HG02981 (cell line): ENCODE data around the gene MITF.
"Not testable (repeated sequence)": the region's sequence is repeated elsewhere in the genome, so short reads cannot be mapped to it uniquely, and the experiment has no call there.

ENCODE experiments used
- ATAC-seq: cut with Tn5 transposase; IDR thresholded peaks from one replicate; pipeline ENCODE4 v1.9.1; 2021; ENCODE audit warnings: mild to moderate bottlenecking, moderate library complexity; ENCODE audit not compliant: unreplicated experiment

MITF gene

GRCh38 chr3:69902386-69902785 is 163.1 kb downstream of the MITF start:
- no peak for ATAC-seq

- no peak for ATAC-seq
Measured at GRCh38 chr3:69906351-69906966, 167.2 kb downstream of the MITF start.

GRCh38 chr3:69907554-69907953 is 168.3 kb downstream of the MITF start:
- no peak for ATAC-seq

GRCh38 chr3:69909859-69910258 is 170.6 kb downstream of the MITF start:
- ATAC-seq: not testable (repeated sequence)

- ATAC-seq: no peak
Measured at GRCh38 chr3:69913422-69913821, 174.2 kb downstream of the MITF start.

GRCh38 chr3:69914395-69914794 is 175.1 kb downstream of the MITF start:
- ATAC-seq: no peak

DNA sequence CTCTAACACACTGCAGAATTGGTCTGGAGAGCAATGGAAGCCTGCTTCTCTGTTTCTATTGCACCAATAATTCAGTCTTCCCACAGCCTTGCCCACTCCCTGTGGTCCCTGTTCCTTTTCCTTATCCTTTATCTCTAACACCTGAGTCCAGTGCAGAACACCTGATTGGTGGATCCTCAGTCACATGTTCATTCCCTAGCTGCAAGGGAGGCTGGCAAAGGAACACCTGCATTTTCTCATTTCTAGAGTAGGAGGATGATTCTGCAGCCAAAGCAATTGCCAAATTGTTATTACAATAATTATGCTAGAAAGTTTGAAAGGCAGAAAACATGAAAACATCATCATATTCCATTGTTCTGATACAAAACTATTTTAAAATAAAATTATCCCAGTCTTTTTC is 176.5 kb downstream of the MITF start:
- no peak for ATAC-seq

DNA sequence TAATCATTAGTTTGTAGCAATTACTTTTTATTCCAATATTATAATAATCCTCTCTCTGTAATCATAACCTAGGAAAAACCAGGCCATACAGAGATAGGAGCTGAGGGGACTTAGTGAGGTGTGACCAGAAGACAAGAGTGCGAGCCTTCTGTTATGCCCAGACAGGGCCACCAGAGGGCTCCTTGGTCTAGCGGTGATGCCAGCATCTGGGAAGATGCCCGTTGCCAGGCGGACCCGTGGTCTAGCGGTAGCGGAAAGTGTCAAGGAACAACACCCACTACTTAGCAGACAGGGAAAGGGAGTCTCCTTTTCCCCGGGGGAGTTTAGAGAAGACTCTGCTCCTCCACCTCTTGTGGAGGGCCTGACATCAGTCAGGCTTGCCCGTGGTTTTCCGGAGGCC is 180.7 kb downstream of the MITF start:
- ATAC-seq: not testable (repeated sequence)

GRCh38 chr3:69921651-69922050 is 182.4 kb downstream of the MITF start:
- ATAC-seq: no peak

DNA sequence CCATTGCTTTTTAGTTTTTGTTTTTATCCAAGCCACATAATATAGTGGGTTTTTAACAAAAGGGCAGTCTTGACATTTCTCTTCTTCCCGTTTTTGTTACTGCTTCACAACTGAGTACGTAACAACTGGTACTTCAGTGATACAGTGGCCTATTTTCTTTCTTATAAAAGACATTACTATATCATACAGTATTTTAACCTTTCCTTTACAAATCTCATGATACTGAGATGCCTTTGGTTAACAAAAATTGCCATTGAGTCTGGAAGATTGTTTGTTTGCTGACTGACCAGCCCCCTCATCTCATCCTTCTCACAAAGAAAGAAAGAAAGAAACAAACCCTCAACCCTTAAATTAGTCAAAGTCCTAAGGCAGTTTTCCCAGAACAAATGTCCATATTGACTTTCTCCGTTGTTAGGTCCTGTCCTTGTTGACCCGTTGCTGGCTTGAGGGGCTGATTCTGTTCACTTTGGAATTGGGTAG is 183.3 kb downstream of the MITF start:
- no peak for ATAC-seq

DNA sequence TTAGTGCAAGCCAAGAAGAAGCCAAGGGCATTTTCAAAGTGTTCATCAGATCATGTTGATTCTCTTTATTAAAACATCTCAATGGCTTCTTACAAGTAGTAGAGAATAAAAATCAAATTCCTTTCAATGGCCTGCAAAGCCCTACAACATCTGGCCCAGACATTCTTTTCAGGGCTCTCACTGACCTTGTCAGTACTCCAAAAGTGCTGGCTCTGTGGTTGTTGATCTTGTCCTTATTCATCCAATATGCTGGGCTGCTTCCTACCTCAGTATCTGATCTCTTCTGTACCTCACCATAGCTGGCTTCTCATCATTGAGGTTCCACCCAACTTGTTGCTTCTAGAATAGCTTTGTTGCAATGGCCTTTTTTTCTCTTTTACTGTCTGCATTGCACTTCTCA is 186.2 kb downstream of the MITF start:
- ATAC-seq: no peak

DNA sequence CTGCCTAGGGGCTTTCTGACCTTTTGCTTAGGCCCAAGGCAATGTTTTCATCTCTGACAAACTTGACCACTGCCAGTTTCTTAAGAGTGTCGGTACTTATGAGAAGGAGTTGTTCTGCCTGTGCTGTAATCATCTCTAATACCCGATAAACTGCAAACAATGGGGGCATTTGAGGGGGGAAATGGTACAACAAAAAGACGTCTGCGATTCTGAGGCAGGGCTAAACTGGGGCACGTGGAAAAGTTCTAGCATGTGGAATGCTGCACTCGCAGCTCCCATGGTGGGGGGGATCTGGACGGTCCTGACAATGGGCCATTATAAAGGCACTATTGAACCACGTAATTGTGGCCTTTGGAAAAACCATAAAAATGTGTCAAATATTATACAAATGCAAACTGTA is 187.1 kb downstream of the MITF start:
- ATAC-seq: no peak

- no peak for ATAC-seq
Measured at GRCh38 chr3:69927571-69927970, 188.3 kb downstream of the MITF start.

- ATAC-seq: no peak
Measured at GRCh38 chr3:69929019-69929418, 189.8 kb downstream of the MITF start.

- ATAC-seq: no peak
Measured at GRCh38 chr3:69930564-69930963, 191.3 kb downstream of the MITF start.

- no peak for ATAC-seq
Measured at GRCh38 chr3:69932087-69932486, 192.8 kb downstream of the MITF start.

GRCh38 chr3:69932501-69932900 is 193.2 kb downstream of the MITF start:
- ATAC-seq: no peak

DNA sequence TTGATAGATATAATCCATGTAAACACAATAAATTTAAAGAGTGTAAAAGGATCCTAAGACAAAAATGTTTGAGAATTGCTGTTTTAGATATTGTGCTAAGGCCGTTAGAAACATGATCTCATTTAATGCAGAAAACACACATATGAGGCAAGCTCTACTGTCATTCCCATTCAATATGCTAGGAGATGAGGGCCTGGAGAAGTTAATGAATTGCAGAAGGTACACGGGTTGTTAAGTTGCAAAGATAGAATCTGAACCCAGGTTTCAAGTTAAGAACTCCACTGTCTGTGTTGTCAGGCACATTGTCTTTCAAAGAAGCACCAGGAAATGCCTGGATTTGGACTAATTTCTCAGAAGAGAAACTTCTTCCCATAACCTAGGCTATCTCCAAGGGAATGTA is 195.1 kb downstream of the MITF start:
- no peak for ATAC-seq

GRCh38 chr3:69936266-69936665 is 197.0 kb downstream of the MITF start:
- no peak for ATAC-seq

DNA sequence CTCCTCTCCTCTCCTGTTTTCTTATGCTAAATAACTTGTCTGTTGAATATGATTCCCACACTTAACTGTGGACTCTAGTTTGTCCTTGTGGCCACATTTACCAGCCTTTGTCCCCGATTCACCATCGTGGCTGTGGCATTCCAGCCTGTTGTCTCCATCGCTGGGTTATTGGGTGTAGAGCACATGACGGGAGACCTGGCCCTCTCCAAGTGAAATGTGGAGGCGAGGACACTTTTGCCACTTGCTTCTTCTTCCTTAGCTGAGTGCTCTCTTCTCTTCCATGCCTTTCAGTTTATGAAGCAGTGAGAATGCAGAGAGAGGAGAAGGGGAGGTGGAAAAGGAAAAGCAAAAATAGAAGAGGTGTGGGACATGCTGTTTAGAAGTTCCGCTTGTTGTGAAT is 198.8 kb downstream of the MITF start:
- ATAC-seq: no peak

DNA sequence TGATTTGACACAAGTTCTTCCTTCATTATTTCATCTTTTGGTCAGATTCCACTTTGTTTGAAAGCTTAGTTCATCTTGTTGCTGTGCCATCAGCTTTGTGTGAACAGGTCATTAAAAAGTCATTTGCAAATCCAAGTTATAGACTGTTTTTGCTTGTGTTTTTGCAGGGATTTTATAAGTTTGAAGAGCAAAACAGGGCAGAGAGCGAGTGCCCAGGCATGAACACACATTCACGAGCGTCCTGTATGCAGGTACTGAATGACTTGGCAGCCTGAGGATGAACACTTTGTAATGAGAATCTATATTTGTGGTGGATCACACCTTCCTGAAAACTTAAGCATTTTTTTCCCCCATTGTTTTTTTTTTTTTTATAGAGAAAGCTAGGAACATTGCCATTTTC is 199.7 kb downstream of the MITF start:
- ATAC-seq: no peak

DNA sequence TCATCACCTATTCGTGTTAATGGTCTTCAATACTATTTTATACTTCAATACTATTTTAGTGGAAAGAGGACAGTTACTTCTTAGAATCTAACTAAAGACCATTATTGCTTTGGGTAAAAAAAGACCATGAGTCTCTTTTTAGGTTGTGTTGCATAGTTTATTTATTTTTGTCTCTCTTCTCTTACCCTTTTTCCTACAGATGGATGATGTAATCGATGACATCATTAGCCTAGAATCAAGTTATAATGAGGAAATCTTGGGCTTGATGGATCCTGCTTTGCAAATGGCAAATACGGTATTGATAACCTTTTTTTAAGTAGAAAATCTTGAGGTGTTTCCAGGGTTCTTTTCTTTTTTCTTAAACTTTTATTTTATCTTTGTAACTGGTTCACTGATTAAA is 201.8 kb downstream of the MITF start:
- no peak for ATAC-seq

GRCh38 chr3:69941439-69942176 is 202.3 kb downstream of the MITF start:
- ATAC-seq: no peak
